C1 segment of cervical spinal cord (tissue), 14 donors: ENCODE measurements around the gene MTG2.

Source experiments
- DNase-seq, 14 donors: peaks; one replicate each; lab custom pipeline; 2025; lab: John Stamatoyannopoulos, UW

Gene MTG2

DNA sequence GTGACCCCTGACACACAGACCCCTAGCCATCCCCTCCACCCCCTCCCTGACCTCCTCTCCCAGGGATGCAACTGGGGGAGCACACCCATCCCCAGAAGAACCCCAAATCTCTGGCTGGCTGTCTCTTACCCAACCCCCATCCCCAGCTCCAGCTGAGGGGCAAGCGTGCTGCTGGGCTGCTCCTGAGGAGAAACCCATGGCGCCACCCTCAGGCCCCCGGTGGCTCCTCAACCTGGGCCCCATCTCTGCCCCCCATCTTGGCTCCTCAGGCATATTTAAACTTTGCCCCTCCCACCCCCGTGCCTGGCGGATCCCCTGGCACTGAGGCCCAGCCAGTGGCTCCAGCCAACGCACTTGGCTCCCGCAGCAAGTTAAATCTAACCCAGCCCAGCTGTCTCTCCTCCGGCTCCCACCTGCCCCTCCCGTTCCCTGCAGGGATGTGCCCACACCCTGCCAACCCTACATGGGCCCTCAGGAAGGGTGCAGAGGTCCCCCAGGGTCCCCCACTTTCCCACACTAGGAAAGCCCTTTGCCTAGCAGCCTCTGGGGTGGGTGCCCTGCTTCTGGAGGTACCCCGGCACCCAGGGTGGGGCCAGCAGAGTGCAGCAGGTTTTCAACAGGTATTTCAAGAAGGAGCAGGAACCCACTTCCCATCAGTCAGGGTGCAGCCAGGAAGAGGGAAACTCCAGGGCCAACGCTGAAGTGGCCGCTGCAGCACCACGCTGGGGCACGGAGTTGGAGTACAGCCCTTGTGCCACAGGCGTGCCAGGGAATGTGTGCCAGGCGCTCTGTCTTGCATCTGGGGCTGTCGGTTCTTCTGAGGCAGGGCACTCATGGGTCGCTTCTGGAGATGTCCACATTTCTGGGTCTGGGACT, 50.2 kb downstream of the MTG2 start:
- DNase-seq: no peak

DNA sequence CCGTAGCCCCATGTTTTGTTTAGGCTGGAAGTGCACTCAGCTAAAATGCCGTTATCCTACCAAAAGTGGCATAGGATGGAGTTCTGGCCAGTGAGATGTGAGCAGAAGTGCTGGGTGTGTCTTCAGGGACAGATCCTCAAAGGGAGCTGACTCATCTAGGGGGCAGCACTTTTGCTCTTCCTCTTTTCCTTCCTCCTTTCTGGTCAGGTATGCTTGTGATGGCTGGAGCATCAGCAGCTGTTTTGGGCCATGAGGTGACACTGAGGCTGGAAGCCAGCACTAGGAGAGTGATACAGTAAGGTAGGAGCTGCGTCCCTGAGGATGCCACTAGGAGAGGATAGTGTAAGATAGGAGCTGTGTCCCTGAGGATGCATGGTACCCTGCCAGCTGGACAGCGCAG, 50.9 kb downstream of the MTG2 start:
- no peak for DNase-seq

DNA sequence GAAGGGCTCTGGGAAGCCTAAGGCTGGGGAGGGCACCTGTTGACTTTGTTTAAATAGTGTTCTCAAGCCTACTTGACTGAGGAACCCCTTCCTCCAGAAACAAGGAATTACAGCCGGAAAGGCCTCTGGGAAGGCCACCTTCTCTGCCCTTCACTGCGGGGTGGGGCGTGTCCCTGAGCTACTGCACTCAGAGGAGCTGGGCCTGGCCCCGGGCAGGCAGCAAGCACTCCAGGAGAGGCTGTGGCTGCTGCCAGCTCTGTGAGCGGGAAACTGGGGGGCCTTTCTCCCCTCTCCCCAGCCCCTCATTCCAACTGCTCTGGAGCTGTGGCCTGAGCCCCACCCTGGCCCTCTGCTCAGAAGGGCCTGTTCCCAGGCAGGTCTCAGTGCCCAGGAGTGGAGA, 51.5 kb downstream of the MTG2 start:
- no peak for DNase-seq

DNA sequence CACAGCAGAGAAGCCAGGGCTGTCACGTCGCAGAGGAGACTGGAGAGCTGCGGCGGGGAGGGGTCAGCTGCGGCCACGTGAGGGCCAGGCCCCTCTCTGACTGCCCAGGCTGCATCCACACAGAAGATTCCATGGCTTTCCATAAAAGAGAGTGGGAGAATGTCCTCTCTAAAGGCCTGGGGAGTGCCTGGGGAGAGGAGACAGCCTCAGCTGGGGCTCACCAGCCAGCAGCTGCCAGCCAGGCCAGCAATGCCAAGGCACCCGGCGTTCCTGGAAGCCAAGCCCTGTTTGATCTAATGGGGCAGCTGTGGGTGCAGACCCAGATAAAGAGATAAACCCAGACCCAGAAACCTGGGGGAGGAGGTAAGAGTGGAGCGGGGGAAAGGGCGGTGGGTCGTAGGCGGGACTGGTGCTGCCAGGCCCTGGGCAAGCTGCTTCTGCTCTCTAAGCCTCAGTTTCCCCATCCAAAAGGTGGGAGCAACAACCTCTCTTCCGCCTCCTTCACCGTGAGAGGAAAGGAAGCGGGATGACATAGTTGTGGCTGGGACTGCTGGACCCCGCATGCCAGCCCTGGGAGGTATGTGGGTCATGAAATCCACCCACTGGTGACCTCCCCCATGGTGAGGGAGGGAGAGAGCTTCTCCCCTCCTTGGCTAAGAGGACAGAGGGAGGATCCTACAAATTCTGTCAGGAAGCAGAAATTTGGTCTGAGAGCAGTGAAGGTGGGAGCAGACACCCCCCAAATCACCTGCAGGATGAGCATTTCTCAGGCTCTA, 52.4 kb downstream of the MTG2 start:
- DNase-seq: no peak

DNA sequence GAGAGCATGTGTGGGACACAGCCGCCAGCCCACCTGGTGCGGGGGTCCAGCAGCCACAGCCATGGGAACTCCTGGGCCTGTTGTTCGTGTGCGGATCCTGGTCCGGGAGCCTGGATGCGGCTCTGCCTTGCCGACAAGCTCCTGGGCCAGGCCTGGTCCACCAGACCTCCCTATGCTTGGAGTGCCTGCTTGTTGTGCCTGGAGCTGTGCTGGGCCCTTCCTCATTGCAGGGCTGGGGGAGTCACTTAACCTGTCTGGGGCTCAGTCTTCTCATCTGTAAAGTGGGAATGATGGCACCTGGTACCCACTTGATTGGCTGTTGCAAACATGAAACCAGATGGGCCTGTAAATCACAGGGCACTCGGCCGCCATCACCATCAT, 52.9 kb downstream of the MTG2 start:
- DNase-seq: no peak

DNA sequence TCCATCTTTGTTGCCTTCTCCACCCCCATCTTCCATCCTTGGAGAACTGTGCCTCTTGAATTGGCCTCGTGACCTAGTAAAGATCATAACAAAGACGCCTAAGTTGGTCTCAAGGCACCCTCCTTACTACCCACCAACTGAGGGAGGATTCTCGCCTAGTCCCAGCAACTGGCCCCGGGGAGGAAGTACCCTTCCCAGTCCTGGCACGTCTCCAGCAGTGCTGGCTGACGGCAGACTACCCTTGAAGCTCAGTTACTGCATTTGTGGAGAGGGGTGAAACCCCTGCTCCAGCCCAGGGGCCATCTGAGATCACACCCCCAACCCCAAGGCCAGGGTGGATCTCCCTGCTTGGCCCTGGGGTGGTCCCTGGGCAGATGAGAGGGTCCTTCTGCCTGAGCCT, 53.4 kb downstream of the MTG2 start:
- no peak for DNase-seq

DNA sequence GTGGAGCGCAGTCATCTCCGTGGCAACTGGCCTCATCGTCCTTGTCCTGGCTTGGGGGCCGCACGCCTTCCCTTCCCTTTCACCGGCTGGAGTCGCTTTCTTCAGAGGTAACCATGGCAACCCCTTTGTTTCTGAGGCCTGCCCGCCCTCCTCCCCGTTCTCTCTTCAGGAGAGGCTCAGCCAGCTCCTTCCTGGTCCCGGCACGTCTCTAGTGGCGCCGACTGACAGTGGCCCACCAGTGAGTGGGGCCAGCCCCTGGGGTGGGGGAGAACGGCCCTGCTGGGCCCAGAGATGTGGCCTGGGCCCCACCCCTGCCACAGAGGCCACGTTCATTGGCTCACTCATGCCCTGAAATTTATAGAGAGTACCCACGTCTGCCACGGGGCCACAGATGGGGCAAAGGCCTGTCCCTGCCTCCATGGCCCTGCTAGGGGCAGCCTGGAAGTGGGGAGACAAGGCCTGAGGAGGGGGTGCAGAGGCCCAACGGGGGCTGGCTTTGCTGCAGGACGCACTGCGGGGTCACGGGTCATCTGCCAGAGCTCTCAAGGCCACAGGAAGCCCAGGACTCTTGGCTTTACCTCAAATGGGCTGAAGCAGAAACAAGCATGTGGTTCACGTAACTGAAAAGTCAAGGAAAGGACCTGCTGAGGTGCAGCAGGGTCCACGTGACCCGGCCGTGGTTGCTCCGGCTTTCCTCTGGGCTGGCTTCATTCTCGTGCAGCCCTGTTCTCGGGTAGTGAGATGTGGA, 54.1 kb downstream of the MTG2 start:
- DNase-seq: peak in 5 of 14 donors; percentile 14 to 31 (median 22)

DNA sequence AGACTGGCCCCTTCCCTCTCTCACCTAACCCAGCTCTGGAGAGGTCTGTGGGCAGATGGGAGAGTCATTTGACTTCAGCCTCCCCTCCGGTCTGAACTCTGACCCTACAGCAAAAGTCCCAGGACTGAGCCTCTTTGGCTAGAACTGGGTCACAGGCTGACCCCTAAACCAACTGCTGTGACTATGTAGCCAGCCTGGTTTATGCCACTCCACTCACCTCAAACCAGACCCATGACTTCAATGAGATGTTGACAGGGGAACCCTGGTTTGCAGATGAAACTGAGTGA, 54.6 kb downstream of the MTG2 start:
- DNase-seq: no peak

DNA sequence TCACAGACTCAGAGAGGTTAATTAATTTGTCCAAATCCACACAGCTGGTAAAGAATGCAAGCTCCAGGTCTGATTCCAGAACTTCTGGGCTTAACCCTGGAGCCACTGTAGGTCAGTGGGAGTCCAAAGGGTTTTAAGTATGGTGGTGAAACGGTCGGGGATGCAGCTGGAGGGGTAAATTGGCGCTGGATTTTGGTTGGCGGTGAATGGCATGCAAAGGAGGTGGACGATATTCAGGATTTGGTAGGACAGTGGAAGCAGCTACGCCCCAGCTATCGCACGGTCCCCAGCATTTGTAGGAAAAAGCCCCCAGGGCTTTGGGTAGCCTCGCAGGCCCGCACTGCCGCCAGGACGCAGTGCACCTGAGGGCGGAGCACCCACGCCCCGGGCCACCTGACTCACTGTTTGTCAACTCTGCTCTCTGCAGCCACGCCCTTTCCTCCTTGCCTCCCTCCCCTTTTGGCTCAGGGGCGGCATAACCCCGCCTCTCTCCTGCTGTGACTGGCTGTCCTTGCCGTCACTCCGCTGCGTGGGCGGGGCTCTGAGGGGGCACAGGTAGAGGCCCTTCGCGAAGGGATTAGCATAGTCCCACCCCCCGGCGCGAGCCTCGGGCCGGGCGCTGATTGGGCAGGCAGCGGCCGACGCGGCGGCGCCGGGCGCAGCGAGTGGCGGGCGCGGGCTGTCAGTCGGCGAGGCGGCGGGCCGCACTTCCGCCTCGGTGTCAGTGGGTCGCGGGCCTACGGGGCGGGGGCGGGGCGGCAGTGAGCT, 55.2 kb downstream of the MTG2 start, which contains the start of gene OSBPL2:
TSS of gene OSBPL2 (plus strand) at position 721 of the 768 bp plus-strand sequence. CDS start 17,664 bp downstream, outside the sequence.
- DNase-seq: peak; percentile 85 to 99 (median 98)

DNA sequence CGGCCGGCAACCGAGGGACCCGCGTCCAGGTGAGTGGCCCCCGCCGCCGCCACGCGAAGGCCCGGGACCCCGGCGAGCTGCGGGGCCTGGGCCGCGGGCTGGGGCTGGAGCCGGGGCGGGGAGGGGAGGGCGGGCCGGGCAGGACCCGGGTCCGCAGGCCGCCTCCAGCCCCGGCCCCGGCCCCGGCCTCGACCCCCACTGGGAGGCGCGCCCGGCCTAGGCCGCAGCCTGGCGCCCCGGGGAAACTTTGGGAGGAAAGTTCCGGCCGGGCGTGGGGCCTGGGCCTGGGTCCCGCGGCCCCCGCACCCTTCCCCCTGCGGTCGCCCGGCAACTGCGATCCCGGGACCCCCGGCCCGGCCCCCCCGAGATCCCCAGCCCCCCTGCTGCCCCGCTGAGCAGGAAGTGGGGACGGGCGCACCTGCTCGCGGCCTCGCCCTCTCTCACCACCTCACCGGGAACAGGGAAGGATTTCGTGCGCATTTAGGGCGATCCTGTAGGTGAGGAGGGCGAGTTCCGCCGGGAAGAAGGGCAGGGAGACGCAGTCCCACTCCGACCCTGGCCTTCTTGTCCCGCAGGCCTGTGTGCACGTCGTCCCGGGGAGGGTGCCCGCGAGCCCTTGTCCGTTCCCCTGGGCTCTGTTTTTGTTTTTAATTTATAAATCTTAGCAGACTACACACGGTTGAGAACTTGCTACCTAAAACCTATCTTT, 55.9 kb downstream of the MTG2 start:
- no peak for DNase-seq

DNA sequence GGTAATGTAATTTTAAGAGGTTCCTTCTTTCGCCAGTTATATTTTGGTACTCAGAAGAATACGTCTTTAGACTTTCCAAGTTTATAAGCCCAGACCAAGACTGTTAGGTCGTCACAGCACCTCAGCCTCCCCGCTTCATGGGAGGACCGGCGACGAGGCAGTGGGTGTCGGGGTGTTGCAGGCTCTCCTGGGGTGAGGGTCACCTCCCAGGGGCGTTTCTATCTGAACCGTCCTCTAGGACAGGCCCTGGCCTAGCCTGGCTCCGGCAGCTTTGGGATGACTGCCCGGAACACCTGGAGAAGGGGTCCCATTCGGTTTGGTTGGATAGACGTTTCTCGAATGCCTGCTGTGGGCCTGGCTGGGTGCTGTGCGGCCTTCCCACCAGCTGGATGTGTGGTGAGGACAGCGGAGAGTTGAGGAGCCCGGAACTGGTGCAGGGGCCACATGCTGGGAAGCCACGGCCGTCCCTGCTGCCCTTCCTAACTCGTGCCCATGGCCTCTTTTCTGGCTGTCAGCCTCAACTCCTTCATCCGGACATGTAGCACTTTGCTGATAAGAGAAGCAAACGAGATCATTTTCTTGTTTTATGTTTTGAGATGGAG, 56.6 kb downstream of the MTG2 start:
- DNase-seq: peak in 1 of 14 donors; percentile 21

DNA sequence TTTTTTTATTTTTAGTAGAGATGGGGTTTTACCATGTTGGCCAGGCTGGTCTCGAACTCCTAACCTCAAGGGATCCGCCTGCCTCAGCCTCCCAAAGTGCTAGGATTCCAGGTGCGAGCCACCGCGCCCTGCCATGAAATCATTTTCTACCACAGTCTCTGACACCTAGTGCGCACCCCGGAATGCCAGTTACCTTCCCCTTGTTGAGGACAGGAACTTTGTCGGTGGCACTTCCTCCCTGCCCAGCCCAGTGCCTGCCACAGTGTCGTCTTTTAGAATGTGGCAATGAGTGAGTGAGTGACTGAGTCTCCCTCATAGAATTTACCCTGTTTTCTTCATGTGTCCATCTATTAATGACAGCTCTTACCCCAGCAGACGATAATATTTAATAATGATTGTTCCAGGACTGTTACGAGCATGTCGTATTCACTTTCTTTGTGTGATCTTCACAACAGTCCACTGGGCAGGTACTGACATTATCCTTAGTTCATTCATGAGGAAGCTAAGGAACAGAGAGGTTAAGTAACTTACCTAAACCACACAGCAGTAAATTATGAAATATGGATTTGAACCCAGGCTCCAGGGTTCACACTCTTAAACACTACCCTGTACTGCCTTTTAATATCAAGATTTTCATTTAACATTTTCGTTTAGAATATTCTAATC, 57.3 kb downstream of the MTG2 start:
- DNase-seq: no peak

DNA sequence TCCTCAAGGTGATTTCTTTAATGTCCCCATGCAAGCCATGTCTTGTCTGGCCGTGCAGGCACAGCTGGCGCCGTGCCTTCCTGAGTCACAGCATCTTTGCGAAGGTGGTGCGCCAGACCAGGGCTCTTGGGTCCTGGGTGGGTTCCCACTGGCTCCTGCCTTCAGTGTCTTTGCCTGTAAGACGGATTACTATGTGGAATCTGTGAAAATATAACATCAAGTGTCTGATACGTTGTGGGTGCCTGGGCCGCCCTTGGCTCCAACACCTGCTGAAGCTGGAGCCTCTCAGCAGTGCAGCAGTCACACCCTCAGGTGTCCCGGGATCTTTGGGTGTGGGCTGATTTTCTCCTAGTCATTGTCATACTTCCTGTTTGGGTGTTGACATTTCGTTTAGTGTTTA, 58.7 kb downstream of the MTG2 start:
- no peak for DNase-seq

DNA sequence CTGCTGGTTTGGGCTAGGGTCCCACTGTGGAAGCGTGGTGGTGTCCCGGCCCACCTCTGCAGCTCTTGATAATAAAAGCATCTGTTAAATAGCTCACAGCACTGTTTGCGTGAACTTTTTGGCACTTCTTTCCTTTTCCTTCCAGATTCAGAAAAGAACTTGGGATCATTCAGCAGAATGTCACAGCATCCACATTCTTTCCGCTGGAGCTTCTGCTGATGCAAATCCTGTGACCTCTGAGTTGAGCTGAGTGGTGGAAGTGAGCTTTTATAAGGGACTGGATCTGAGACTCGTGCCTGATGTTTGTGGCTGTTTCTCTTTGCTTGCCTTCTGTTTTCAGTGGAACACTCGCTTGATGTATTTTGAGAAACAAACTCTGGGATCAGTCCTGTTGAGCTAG, 59.3 kb downstream of the MTG2 start:
- no peak for DNase-seq

DNA sequence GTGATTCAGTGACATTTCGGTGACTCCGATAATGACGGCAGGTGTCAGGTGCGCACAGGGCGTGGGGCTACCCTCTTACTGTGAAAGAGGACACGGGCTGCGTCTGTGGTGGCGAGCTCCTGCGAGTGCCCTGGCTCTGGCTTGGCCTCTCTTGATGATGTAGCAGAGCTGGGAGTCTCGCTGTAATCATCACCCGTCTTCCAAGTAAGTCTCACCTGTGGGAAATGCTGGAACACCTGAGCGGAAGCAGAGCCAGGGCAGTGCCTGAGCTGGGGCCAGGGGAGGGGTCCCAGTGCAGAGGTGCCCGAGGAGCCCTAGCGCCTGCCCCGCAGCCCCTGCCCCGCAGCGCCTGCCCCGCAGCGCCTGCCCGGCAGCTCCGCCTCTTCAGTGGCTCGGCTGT, 60.3 kb downstream of the MTG2 start:
- no peak for DNase-seq

DNA sequence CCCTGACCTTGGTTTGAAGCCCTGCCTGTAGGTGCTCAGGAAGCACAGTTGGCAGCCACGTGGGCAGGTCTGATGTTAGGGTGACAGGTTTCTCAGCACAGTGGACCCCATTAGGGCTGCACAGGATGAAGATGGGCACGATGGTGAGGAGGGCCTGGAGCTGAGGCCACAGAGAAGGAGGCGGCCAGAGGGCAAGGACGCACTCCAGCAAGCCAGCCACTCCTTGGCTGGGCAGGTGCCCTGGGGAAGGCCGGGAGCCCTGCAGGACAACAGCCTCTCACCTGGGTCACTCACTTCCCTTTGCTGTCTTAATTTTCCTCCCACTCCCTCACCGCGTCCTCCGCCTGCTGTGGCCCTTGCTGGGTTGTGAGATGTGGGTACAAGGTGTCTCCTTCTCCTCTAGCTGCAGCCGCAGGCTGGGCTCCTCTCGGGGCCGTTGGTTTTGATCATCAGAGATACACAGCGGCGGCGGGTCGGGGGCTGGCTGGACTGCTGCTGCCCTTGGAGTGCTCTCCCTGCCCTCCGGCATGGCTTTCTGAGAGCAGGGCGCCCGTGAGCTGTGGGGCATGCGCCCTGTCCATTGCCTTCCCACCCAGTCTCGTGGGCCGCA, 61.2 kb downstream of the MTG2 start:
- no peak for DNase-seq

DNA sequence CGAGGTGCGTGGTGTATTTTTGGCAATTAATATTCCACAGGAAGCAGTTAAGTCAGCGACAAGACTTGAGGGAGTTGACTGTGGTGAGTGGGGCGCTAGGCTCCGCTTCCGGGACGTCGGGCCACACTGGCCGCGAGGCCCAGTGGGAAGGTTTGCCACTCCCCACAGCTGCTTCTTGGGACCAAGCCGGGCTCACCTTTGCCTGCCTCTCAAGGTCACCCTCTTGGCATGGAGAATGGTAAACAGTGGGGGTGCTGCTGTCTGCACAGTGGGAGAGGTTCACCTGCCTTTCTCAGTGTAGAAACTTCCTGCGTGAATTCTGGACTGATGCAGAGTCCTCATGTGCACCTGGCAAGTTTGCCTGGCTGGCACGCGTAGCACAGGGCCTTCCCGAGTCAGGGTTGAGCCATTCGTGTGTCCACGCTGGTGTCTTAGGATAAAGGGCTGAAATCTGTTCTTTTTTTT, 61.8 kb downstream of the MTG2 start:
- peak in 1 of 14 donors; percentile 24 for DNase-seq

DNA sequence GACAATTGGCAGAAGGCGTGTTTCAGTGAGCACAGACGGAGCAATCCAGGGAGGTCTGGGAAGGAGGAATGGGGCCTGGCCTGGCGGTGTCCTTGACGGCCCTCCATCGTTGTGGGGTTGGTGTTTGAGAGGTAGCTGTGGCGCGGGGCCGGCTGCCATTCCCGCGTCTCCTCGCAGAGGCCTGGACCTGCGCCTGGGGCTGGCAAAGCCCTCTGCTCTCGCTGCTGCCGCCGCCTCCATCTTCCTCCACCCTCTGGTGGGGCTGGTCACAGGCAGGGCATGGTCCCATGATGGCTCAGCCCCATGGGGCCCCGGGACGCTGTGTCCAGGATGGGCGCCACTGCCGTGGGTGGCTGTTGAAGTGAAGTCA, 63.1 kb downstream of the MTG2 start:
- DNase-seq: peak in 1 of 14 donors; percentile 45

DNA sequence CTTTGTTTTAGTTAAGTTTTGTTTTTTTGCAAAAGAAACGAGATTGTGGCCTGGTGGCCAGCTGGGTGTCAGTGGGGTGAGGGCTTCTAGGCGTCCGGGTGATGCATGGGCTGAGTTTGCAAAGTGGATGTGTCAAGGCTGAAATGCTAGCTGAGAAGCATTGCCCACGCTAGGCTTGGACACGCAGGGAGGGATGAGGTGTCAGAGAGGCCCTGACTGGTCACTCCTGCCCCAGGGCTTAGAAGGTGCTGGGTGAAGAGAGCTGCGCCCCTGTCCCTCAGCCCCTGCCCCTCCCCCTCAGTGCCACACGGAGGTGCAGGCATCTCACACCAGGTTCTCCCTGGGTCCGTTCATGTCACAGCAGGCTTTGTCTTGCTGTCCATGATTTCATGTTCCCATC, 63.6 kb downstream of the MTG2 start:
- no peak for DNase-seq
